ENCODE data around the gene MUC12. TPM values are rescaled to one million over a fixed set of nuclear protein-coding genes. Genes with fewer than 3 reads are reported as not detected.
"Not testable (repeated sequence)": the region's sequence is repeated elsewhere in the genome, so short reads cannot be mapped to it uniquely, and the experiment has no call there.

The MUC12 gene
- total RNA-seq, 1 donor from 2014 or later = 1.7 TPM

GRCh38 chr7:101035941-101036340 is 66.6 kb downstream of the MUC12 start:
- no peak overlapping the region for H3K4me3 ChIP-seq (ENCODE audit: low read depth, low read length)
- no peak for TF ChIP-seq CTCF (conservative IDR thresholded peaks at IDR 0.05; ENCODE audit: low read depth, low read length)
- no peak for DNase-seq (ENCODE audit: low read depth)

GRCh38 chr7:101041283-101041682 is 71.9 kb downstream of the MUC12 start:
- H3K4me3 ChIP-seq (ENCODE audit: low read depth, low read length); DNase-seq (ENCODE audit: low read depth): not testable (repeated sequence)

DNA sequence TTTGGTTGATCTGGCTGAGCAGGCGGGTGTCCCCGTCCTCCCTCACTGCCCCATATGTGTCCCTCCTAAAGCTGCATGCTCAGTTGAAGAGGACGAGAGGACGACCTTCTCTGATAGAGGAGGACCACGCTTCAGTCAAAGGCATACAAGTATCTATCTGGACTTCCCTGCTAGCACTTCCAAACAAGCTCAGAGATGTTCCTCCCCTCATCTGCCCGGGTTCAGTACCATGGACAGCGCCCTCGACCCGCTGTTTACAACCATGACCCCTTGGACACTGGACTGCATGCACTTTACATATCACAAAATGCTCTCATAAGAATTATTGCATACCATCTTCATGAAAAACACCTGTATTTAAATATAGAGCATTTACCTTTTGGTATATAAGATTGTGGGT is 89.0 kb downstream of the MUC12 start:
- peak; percentile 3 for DNase-seq (ENCODE audit: low read depth)
- TF ChIP-seq CTCF (conservative IDR thresholded peaks at IDR 0.05; ENCODE audit: low read depth, low read length) = no peak
- H3K4me3 ChIP-seq (ENCODE audit: low read depth, low read length) = no peak overlapping the region

- no peak for DNase-seq (ENCODE audit: low read depth)
- no peak overlapping the region for H3K4me3 ChIP-seq (ENCODE audit: low read depth, low read length)
- no peak for TF ChIP-seq CTCF (conservative IDR thresholded peaks at IDR 0.05; ENCODE audit: low read depth, low read length)
These were observed 90.2 kb downstream of the MUC12 start for GRCh38 chr7:101059620-101059942.

DNA sequence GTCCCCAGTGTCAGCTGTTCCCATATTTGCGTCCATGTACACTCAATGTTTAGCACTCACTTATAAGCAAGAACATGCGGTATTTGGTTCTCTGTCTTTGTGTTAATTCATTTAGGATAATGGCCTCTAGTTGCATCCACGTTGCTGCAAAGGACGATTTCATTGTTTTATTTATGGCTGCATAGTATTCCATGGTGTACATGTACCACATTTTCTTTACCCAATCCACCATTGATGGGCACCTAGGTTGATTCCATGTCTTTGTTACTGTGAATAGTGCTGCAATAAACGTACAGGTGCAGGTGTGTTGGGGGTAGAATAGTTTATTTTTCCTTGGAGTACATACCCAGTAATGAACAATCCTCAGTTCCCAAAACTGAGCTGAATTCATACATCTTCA is 91.6 kb downstream of the MUC12 start:
- no peak for TF ChIP-seq CTCF (conservative IDR thresholded peaks at IDR 0.05; ENCODE audit: low read depth, low read length)
- no peak overlapping the region for H3K4me3 ChIP-seq (ENCODE audit: low read depth, low read length)
- DNase-seq (ENCODE audit: low read depth) = no peak

DNA sequence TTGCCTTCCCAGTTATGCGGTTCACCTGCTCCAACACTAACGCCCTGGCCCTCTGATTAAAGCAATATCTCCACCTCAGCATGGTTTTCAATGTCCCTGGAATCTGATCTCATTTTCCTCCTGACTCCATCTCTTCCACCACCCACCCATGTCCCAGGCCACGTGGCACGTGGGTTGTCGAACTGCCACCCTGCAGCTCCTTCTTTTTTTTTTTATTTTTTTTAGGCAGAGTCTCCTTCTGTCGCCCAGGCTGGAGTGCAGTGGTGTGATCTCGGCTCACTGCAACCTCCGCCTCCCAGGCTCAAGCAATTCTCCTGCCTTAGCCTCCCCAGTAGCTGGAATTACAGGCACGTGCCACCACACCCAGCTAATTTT is 94.8 kb downstream of the MUC12 start:
- not testable (repeated sequence) for DNase-seq (ENCODE audit: low read depth)

DNA sequence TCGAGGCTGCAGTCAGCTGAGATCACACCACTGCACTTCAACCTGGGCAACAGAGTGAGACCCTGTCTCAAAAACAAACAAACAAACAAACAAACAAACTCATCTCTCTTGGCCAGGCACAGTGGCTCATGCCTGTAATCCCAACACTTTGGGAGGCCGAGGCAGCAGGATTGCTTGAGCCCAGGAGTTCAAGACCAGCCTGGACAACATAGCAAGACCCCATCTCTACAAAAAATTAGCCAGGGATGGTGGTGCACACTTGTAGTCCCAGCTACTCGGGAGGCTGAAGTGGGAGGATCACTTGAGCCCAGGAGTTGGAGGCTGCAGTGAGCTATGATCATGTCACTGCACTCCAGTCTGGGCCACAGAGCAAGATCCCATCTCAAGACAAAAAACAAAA is 95.8 kb downstream of the MUC12 start:
- DNase-seq (ENCODE audit: low read depth); H3K4me3 ChIP-seq (ENCODE audit: low read depth, low read length): not testable (repeated sequence)

More for the DNA sequence above, 94.8 kb downstream of the MUC12 start:
- not testable (repeated sequence) for H3K4me3 ChIP-seq (ENCODE audit: low read depth, low read length)

DNA sequence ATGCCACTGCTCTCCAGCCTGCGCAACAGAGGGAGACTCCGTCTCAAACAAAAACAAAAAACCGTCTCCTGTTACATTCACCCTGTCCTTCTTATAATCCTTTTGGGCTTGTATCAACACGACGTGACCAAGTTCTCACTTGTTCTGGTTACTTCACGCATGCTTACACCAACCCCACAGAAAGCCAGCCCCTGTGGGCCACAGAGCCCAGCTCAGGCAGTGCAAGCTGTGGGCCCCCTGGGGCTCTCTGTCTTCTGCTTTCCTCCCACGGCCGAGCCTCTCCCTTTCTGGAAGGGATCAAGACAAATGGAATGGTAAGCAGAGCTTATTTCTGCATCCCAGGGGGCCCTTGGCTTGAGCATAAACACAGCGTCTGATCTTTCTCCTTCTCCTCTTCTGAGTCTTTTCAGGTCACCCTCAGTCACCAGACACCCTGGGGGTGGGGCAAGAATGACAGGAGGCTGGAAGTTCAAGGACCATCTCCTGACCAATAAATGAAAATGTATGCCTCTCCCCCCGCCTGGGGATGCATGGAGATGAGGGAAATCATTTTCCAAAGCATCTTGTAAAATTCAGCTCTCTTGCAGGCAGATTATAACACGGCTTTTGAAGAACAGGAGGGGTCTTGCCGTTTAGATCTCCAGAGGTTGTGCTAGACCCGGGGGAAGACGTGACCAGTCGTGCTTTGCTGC is 96.9 kb downstream of the MUC12 start:
- no peak for TF ChIP-seq CTCF (conservative IDR thresholded peaks at IDR 0.05; ENCODE audit: low read depth, low read length)

DNA sequence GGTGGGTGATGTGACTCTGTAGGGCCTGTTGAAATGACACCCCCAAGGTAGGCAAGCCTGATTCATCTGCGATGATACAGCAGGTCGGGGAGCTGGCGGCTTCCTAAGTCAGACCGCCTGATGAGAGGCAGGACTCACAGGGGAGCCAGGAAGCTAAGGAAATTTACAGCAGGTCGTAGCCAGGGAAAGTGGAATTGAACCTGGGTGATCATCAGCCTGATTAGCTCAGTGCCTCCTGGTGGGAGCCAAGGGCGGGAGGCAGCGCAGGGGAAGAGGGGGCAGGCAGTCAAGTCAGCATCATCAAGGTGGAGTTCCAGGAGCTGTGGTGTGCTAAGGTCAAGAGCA is 97.4 kb downstream of the MUC12 start:
- TF ChIP-seq CTCF (conservative IDR thresholded peaks at IDR 0.05; ENCODE audit: low read depth, low read length) = no peak
- H3K4me3 ChIP-seq (ENCODE audit: low read depth, low read length) = no peak overlapping the region
- DNase-seq (ENCODE audit: low read depth) = no peak

More for the DNA sequence above, 96.9 kb downstream of the MUC12 start:
- no peak for DNase-seq (ENCODE audit: low read depth)
- H3K4me3 ChIP-seq (ENCODE audit: low read depth, low read length) = no peak overlapping the region
